GM23338 (cell line): ENCODE data around the gene RGL3. TPM values are rescaled to one million over a fixed set of nuclear protein-coding genes. Genes with fewer than 3 reads are reported as not detected.

ENCODE experiments used
- ATAC-seq: fragments of 200-7000 bp; cut with Tn5 transposase; 3 replicates; pipeline ENCODE4 v1.9.1; 2020
- DNase-seq: peaks from one replicate; pipeline ENCODE4 v3.0.0-alpha.2; 2015; ENCODE audit warnings: low spot score
- H2AFZ ChIP-seq: fragments of 200-600 bp; sonication (generic); 2 replicates; pipeline ENCODE4 v1.8.0; 2016; ENCODE audit warnings: antibody characterized with exemption, mild to moderate bottlenecking, moderate library complexity
- H3F3A ChIP-seq: fragments of 200-600 bp; sonication (generic); replicated peaks from 2 replicates; pipeline ENCODE4 v1.8.0; 2017; ENCODE audit warnings: antibody characterized with exemption, mixed run types, low read depth
- H3K27ac ChIP-seq: fragments of 200-600 bp; sonication (generic); 2 replicates; pipeline ENCODE4 v1.6.1; 2016; ENCODE audit warnings: low read depth
- H3K27me3 ChIP-seq: fragments of 200-600 bp; sonication (generic); 2 replicates; pipeline ENCODE4 v1.8.0; 2016; ENCODE audit warnings: mild to moderate bottlenecking, mixed run types, moderate library complexity; ENCODE audit not compliant: insufficient read depth
- H3K36me3 ChIP-seq: fragments of 200-600 bp; sonication (generic); 2 replicates; pipeline ENCODE4 v1.8.0; 2016; ENCODE audit warnings: mild to moderate bottlenecking; ENCODE audit not compliant: insufficient read depth
- H3K4me1 ChIP-seq: fragments of 200-600 bp; sonication (generic); 2 replicates; pipeline ENCODE4 v1.8.0; 2016; ENCODE audit warnings: mild to moderate bottlenecking, moderate library complexity; ENCODE audit not compliant: insufficient read depth
- H3K4me2 ChIP-seq: fragments of 200-600 bp; sonication (generic); 2 replicates; pipeline ENCODE4 v1.7.1; 2017; ENCODE audit warnings: mixed run types
- H3K4me3 ChIP-seq: fragments of 200-600 bp; sonication (generic); 2 replicates; pipeline ENCODE4 v1.6.1; 2016; ENCODE audit warnings: mixed run types
- H3K79me2 ChIP-seq: fragments of 200-600 bp; sonication (generic); replicated peaks from 2 replicates; pipeline ENCODE4 v1.8.0; 2017; ENCODE audit warnings: mild to moderate bottlenecking; ENCODE audit not compliant: insufficient read depth
- H3K9me2 ChIP-seq: fragments of 200-600 bp; sonication (generic); 2 replicates; pipeline ENCODE4 v1.8.0; 2017; ENCODE audit not compliant: insufficient read depth
- H4K20me1 ChIP-seq: fragments of 200-600 bp; sonication (generic); replicated peaks from 2 replicates; pipeline ENCODE4 v1.8.0; 2017; ENCODE audit warnings: mild to moderate bottlenecking; ENCODE audit not compliant: insufficient read depth
- H3K27ac Mint-ChIP-seq: 2 replicates; pipeline ENCODE4 v1.8.0; 2020; ENCODE audit warnings: inconsistent platforms, mild to moderate bottlenecking, moderate library complexity, mixed read lengths
- H3K27me3 Mint-ChIP-seq: 3 replicates; pipeline ENCODE4 v1.8.0; 2022; ENCODE audit warnings: low read depth, mild to moderate bottlenecking, moderate library complexity, mixed read lengths, inconsistent platforms; ENCODE audit not compliant: insufficient read depth, poor library complexity
- H3K36me3 Mint-ChIP-seq: 3 replicates; pipeline ENCODE4 v1.8.0; 2021; ENCODE audit warnings: low read depth, mild to moderate bottlenecking, inconsistent platforms, moderate library complexity, mixed read lengths
- H3K4me1 Mint-ChIP-seq: 3 replicates; pipeline ENCODE4 v1.8.0; 2020; ENCODE audit warnings: mild to moderate bottlenecking, inconsistent platforms, mixed read lengths
- H3K4me3 Mint-ChIP-seq: 3 replicates; pipeline ENCODE4 v1.8.0; 2021; ENCODE audit warnings: moderate library complexity, mild to moderate bottlenecking, inconsistent platforms, mixed read lengths
- H3K9me3 Mint-ChIP-seq: 3 replicates; pipeline ENCODE4 v1.8.0; 2020; ENCODE audit warnings: moderate library complexity, mild to moderate bottlenecking, inconsistent platforms, mixed read lengths
- CREB1 ChIP-seq: fragments of 250-450 bp; sonication (Bioruptor Pico); IDR thresholded peaks from 2 replicates; pipeline ENCODE4 v1.5.0; 2020; ENCODE audit warnings: low read depth, mild to moderate bottlenecking, moderate library complexity
- ETS1 ChIP-seq: IDR thresholded peaks from 2 replicates; pipeline ENCODE4 v1.6.1; 2016; ENCODE audit warnings: antibody characterized with exemption
- EZH2 ChIP-seq: fragments of 200-600 bp; sonication (generic); IDR thresholded peaks from one replicate; pipeline ENCODE4 v1.8.0; 2017; ENCODE audit warnings: antibody characterized with exemption, mild to moderate bottlenecking, low read depth; ENCODE audit not compliant: unreplicated experiment
- EZH2phosphoT487 ChIP-seq: fragments of 200-600 bp; sonication (generic); IDR thresholded peaks from one replicate; pipeline ENCODE4 v1.8.1; 2018; ENCODE audit warnings: antibody characterized with exemption; ENCODE audit not compliant: unreplicated experiment
- JUNB ChIP-seq: IDR thresholded peaks from one replicate; pipeline ENCODE4 v1.6.1; 2016; ENCODE audit warnings: antibody characterized with exemption; ENCODE audit not compliant: unreplicated experiment
- NANOG ChIP-seq: IDR thresholded peaks from 2 replicates; pipeline ENCODE4 v1.6.1; 2016; ENCODE audit warnings: antibody characterized with exemption, borderline replicate concordance
- POLR2AphosphoS5 ChIP-seq: IDR thresholded peaks from 2 replicates; pipeline ENCODE4 v1.6.1; 2016; ENCODE audit warnings: antibody characterized with exemption, low read depth
- REST ChIP-seq: IDR thresholded peaks from one replicate; pipeline ENCODE4 v1.6.1; 2018; ENCODE audit warnings: antibody characterized with exemption; ENCODE audit not compliant: unreplicated experiment
- STAT1 ChIP-seq: IDR thresholded peaks from one replicate; pipeline ENCODE4 v1.6.1; 2016; ENCODE audit warnings: antibody characterized with exemption; ENCODE audit not compliant: unreplicated experiment
- ZNF114 ChIP-seq: fragments of 250-450 bp; sonication (Bioruptor Pico); IDR thresholded peaks from 2 replicates; pipeline ENCODE4 v1.5.0; 2020; ENCODE audit warnings: mild to moderate bottlenecking, moderate library complexity
- ZNF331 ChIP-seq: fragments of 250-450 bp; sonication (Bioruptor Pico); IDR thresholded peaks from 2 replicates; pipeline ENCODE4 v1.5.0; 2020; ENCODE audit warnings: low read depth, mild to moderate bottlenecking, moderate library complexity
- ZNF462 ChIP-seq: fragments of 250-450 bp; sonication (Bioruptor Pico); IDR thresholded peaks from 2 replicates; pipeline ENCODE4 v1.5.0; 2020; ENCODE audit warnings: mild to moderate bottlenecking, moderate library complexity
- polyA plus RNA-seq: library from polyadenylated mRNA; unstranded; fragments of >200 nt; fragmentation: Nextera tagmentation; extraction: Ambion mirVana; gene quantifications from 2 replicates; pipeline ENCODE4 v1.2.1, GENCODE V29; 2016
- total RNA-seq: library from RNA; depleted of rRNA; stranded (reverse); fragments of >200 nt; shearing (Covaris generic); gene quantifications from 2 replicates; pipeline ENCODE4 v1.2.3, GENCODE V29; 2014
- TF ChIP-seq, protein P1 (sequence below), 2 experiments: fragments of 200-600 bp in 1 of 2; sonication (generic) in 1 of 2; conservative IDR thresholded peaks; 2 replicates each; pipeline versions ENCODE4 v1.5.1 to v1.6.1; 2016 to 2017; ENCODE audit warnings: antibody characterized with exemption in 2 of 2, low read depth in 2 of 2, mild to moderate bottlenecking in 2 of 2, moderate library complexity in 1 of 2

RGL3 gene
- total and polyA plus RNA-seq, 2 experiments from 2014 or later: 48.8 to 49.4 TPM

DNA sequence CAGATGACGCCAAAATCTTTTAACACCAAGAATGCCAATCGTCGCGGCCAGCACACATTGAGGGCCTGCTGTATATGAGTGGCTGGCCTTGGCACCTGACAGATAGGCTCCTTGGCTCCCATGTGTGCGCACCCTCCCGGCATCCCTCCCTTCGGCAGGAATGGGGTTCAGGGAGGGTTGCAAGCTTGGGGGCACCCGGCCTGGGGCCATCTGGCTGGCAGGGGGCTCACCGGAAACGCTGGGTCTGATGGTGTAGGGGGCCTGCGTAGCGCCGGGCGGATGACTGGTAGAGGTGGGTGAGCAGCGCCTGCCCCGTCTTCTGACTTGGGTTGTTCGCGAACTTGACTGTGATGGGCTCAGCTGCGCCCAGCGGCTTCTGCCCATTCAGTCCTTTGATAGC lies 38.7 kb upstream of the RGL3 start:
- H3K9me3 Mint-ChIP-seq: no peaks in the 10 kb centered on the region
- Histone ChIP-seq H4K20me1 (no peaks in the 10 kb centered on the region), H3K27me3 (no peaks in the 10 kb centered on the region), H3F3A (0 out of 2 replicates have a peak, but pooled peaks cover 7% of the 10 kb centered on the region), H3K9me2 (no peaks in the 10 kb centered on the region), H2AFZ (no peak overlapping the region), H3K4me2 (no peak overlapping the region), H3K4me1 (peaks cover 11% of the 10 kb centered on the region), H3K27ac (no peak overlapping the region), H3K36me3 (no peaks in the 10 kb centered on the region), H3K4me3 (no peak overlapping the region), H3K79me2 (no peaks in the 10 kb centered on the region)
- no peak overlapping the region for H3K27ac Mint-ChIP-seq
- no peak overlapping the region; the same call in 2 of the 3 replicates for H3K4me3 Mint-ChIP-seq
- no peaks in the 10 kb centered on the region for H3K36me3 Mint-ChIP-seq
- TF ChIP-seq JUNB: no peak
- no peak for TF ChIP-seq EZH2phosphoT487
- no peak for TF ChIP-seq ZNF114 (CRISPR knock-in tag)
- no peak for TF ChIP-seq NANOG
- TF ChIP-seq REST: no peak
- TF ChIP-seq ETS1: no peak
- no peak for TF ChIP-seq ZNF331 (CRISPR knock-in tag)
- TF ChIP-seq CREB1 (CRISPR knock-in tag): no peak
- no peak for TF ChIP-seq EZH2
- no peak for TF ChIP-seq STAT1
- TF ChIP-seq ZNF462 (CRISPR knock-in tag): no peak
- TF ChIP-seq, protein P1, sequence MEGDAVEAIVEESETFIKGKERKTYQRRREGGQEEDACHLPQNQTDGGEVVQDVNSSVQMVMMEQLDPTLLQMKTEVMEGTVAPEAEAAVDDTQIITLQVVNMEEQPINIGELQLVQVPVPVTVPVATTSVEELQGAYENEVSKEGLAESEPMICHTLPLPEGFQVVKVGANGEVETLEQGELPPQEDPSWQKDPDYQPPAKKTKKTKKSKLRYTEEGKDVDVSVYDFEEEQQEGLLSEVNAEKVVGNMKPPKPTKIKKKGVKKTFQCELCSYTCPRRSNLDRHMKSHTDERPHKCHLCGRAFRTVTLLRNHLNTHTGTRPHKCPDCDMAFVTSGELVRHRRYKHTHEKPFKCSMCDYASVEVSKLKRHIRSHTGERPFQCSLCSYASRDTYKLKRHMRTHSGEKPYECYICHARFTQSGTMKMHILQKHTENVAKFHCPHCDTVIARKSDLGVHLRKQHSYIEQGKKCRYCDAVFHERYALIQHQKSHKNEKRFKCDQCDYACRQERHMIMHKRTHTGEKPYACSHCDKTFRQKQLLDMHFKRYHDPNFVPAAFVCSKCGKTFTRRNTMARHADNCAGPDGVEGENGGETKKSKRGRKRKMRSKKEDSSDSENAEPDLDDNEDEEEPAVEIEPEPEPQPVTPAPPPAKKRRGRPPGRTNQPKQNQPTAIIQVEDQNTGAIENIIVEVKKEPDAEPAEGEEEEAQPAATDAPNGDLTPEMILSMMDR (conservative IDR thresholded peaks at IDR 0.05; ENCODE audit: low read depth in 2 of 2): no peak
- no peak for TF ChIP-seq POLR2AphosphoS5
- peaks cover 8% of the 10 kb centered on the region for H3K4me1 Mint-ChIP-seq
- ATAC-seq (no peak), DNase-seq (no peak)
- peaks cover 10% of the 10 kb centered on the region for H3K27me3 Mint-ChIP-seq
